ENCODE measurements around the gene CTNNA3.

The CTNNA3 gene

DNA sequence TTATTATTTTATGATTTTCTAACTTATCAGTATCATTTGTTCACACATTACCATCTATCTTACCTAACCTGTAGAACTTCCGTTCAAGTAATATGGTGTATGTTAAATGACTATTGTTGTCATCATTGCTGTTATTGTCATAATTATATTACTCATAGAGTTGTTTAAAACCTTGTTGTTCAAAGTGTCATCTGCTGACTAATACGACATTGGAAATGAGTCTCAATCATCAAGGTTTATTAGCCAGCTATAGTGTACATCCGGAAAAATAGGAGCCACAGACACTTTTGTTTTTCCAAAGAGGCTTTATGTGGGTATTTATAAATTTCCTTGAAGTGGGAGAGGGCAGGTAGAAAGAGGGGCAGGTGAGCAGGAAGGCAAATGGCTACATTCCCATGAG lies 1157.1 kb downstream of the CTNNA3 start:
- DNase-seq (ENCODE audit: low read depth in 2 of 2): no peak

DNA sequence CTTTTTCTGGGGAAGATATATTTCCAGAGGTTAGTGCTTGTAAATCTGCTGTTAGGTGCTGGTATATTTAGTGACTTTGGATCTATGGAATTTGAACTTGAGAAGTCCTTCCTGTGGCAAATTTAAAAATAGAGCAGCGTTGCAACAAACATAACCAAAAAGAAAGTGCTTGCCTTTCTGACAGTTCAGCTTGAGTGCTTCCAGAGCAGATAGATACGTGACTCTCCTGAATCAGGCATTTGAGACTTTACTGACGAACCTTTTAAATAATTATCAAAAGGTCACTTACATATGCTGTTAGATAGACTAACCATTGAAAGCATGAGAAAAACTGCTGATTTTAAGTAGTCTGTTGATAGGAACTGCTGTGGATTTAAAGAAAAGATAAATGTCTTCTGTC lies 1157.6 kb downstream of the CTNNA3 start:
- no peak for DNase-seq (ENCODE audit: low read depth in 2 of 2)

DNA sequence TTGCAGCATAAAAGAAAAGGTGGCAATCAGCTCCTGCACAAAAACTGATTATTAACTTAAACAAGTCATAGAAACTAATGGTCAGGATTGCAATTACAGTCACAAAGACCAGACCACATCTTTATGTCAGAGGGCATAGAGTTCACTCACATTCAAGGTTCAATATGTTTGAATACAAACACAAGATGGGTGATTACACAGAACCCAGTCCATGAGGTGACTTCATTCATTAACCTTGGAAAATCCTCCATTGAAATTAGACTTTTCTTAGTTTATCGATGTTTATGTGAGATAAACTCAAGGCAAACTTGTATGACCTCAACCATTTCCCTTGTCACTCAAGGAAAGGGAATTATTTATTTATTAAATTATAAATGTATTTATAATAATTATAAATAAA lies 1158.8 kb downstream of the CTNNA3 start:
- DNase-seq (ENCODE audit: low read depth in 2 of 2): no peak

DNA sequence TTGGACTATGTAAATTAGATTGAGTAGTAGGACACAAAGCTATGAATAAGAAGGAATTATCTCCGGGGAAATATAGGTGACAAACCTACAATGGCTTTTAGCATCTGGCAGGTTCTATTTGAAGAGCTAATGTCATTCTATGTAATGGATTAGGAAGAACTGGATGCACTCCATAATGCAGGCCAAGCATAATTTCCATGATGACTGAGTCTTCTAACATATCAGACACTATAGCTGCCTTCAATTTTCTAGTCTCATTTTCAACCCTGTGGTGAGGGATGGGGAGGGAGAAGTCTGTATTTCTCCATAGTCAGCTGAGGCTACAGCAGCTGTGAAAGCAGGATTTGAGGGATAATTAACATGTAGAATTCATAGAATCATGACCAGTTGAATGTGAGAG lies 1160.6 kb downstream of the CTNNA3 start:
- DNase-seq (ENCODE audit: low read depth in 2 of 2): no peak

DNA sequence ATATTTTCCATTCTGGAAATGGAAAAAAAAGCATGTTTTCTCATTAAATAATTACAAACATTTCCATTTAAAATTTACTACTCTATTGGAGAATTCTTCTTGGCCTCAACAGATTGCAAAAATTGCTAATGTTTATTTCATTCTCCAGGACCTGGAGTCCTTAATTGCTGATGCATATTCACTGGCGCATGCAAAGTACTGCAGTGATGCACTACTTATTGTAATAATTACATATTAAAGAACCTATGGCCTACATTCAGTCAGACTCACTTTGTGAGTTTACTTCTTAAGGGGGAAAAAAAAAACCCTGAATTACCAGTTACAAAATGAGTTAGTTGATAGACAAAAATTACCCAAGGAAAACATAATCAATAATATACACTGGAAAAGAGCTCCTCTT lies 1161.1 kb downstream of the CTNNA3 start:
- DNase-seq (ENCODE audit: low read depth in 2 of 2): no peak

DNA sequence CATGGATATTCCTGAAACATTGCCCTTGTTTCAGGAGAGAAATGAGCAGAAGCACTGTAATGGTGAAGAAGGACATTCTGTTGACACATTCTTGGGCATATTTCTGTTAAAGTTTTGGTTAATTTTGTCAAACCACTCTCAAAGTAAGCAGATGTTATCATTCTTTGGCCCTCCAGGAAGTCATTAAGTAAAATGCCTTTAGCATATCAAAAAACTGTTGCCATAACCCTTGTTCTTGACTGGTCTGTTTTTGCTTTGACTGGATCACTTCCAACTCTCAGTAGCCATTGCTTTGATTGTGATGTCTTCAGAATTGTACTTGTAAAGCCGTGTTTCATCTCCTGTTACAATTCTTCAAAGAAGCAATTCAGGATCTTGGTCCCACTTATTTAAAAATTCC lies 1174.5 kb downstream of the CTNNA3 start:
- no peak for DNase-seq (ENCODE audit: low read depth in 2 of 2)

DNA sequence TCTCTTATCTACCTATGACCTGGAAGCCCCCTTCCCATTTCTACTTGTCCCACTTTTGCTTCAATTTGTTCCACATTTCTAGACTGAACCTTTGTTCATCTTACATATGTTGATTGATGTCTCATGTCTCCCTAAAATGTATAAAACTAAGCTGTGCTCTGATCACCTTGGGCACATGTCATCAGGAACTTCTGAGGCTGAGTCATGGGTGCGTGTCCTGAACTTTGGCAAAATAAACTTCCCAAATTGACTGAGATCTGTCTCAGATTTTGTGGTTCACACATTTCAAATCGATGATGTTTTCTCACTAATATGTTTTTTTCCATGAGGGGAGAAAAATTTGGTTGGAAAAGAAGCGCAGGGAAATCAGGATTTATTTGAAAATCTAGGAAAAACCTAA lies 1176.4 kb downstream of the CTNNA3 start:
- DNase-seq (ENCODE audit: low read depth in 2 of 2): no peak

DNA sequence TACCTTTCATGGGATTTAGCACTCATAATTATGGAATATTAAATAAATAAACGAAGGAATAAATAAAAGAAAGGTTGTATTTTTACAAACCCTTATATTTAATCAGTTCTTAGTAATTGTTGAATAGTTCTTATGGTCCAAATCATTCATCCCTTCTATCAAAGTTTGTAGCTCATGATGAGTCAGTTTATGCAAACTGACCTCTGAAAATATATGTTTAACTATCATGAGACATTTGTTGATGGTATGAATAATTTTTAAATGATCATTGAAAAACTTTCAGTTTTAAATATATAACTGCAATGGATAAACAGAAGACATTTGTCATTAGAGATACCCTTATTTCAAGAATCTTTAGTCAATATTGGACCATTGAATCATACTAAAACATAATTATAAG lies 1181.3 kb downstream of the CTNNA3 start:
- DNase-seq (ENCODE audit: low read depth in 2 of 2): no peak

DNA sequence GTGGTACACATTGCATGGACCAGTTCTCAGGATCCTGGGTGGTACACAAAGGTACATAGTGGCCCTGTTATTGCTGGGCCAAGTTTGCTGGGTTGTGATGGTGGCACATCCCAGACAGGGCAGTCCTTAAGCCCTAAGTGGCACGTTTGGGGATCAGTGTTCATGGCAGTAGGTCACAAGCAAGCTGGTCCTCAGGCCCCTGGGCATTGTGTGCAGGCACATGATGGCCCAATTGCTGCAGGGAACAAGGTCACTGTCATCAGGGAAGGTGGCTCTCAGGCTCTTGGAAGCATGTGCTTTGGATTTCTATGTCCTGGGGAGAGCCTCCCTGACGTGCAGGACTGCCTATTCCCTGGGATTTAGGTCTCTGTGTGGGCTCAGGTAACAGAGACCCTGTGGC lies 1182.5 kb downstream of the CTNNA3 start:
- DNase-seq (ENCODE audit: low read depth in 2 of 2): no peak

DNA sequence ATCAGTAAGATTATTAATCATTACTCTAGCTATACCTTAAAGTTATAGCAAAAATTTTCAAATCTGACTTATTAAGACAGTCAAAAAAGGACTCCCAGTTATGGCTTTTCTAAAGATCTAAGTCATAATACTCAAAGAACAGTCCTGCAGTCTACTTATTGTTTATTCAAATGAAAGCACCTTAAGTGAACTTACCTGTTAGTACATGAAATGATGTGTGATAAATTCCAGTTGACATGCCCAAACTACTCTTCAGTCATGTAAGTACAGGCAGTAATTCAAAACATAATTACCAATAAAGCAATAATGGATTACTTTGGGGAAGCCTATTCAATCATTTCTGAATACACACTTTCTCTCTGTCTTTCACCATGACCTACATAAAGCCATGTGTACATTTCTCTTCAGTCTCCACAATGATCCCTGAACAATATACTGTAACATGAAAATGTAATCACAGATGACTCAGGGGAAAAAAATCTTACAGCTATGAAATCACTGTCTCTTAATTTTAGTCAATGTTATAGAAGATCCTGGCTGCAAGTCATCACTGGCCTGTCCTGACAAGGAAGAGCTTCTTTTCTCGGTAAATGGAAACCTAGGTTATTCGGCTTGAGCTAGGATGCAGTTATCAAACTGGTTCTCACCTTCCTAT lies 1190.9 kb downstream of the CTNNA3 start:
- no peak for DNase-seq (ENCODE audit: low read depth in 2 of 2)

DNA sequence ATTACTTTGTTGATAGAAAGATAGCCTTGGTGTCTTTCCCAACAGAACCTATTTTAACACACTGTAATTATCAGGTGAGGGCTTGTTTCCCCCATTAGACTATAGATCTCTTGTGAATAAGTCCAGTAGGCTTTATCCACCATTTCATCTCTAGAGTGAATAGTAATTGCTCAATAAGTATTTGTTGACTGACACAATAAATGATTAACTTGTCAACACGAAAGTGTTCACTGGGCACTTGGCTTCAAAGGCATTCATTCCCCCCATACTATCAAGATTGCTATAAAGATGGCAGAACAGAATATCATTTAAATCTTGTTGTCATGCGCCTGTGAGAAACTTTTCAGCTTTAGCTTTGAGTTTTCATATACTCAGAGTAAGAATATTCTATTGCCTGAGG lies 1194.6 kb downstream of the CTNNA3 start:
- DNase-seq (ENCODE audit: low read depth in 2 of 2): no peak

DNA sequence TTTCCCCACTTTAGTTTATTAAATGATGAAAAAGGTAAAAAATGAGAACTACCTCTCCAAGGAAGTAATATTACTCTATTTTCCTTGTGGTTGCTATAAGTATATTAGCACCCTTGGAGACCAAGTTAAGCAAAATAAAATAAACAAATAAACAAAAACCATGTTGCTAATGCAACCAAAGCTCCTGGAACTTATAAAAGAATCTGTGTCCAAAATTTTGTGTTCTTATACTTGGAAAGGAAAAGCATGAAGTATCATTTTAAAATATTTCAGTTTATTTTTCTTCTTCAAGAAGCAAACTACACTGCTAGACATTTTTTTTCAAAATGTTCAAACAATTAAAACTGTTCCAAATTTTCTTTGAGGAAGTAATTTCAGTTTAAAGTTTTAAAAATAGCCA lies 1212.0 kb downstream of the CTNNA3 start:
- no peak for DNase-seq (ENCODE audit: low read depth in 2 of 2)

DNA sequence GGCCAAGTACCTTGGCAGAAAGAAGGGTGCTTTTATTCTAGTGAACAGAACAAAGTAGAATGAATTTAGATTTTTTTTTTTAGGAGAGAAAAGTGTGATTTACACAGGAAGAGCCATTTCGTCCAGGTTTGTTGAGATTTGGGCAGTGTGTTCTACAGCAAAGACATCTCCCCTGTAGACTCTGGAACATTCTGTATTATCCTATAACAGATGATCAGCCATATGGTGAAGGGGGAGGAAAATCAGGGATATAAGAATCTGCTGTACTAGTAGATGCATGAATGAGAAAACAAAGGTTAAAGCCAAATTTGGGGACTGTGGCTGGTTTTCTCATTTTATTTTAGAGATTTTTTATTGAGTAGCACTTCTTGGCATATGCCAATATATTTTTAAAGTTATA lies 1223.8 kb downstream of the CTNNA3 start:
- no peak for DNase-seq (ENCODE audit: low read depth in 2 of 2)

DNA sequence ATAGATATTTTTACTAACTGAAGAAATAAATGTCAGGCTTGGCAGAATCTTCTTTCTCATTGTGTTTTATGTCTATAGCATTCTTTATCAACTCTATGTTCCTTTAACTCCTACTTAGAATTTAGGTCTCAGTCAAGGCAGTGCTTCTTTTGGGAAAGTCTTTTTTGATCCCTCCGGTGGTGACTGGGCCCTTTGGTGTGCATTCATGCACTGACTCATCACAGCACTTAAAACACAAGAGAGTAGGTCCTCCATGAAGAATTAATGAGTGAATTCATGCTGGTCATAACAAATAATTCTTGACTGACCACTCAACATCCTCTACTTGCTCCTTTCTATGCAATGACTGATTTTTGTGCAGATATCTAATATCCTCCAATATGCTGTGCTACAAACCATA lies 1229.0 kb downstream of the CTNNA3 start:
- DNase-seq (ENCODE audit: low read depth in 2 of 2): no peak

DNA sequence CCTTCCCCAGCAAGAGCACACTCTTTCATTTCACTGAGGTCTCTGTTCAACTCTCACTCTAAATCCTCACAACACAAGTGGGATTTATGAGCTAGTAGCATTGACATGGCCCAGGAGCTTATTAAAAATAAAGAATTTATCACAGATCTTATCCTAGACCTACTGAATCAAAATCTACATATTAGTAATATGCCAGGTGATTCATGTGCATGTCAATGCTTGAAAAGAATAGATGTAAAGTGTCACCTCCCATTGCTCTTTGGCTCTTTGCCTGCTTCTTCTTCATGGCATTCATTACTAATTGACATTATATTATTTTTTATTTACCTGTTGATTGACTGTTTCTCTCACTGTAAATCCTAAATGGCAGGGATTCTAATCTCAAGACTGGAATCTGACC lies 1229.4 kb downstream of the CTNNA3 start:
- DNase-seq (ENCODE audit: low read depth in 2 of 2): no peak

DNA sequence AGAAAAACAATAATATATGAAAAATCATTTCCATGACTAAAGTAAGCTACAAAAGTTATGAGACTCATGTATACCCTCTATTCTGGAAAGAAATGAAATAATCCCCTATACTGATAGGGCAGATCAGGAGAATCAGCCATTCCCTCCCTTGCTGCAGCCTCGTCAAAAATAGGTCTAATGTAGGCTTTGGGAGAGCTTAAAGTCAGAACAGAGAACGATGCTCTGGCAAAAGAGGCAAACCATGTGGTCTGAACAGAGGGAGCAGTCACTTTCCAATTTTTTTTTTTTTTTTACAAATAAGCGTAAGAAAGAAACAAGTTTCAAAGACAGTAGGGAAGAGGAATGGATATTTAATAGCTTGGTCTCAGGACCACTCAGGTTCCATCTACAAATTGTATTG lies 1232.4 kb downstream of the CTNNA3 start:
- DNase-seq (ENCODE audit: low read depth in 2 of 2): no peak

DNA sequence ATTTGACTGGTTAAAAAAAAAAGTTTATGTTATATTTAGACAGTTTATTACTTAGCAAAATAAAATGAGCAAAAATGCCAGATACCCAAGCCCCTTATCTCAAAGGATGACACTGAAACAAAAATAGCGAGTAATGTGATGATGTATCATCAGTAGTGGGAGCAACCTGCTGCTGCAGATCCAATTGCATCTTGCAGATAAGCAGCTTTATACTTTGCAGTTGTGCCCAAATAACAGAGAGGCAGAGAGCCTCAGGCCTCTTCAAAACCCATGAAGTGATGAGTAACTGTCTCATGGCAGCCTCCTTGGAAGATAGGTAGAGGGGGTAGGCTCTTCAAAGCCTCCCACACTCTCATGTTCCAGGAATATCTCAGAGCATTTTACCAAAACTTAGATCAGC lies 1238.4 kb downstream of the CTNNA3 start:
- no peak for DNase-seq (ENCODE audit: low read depth in 2 of 2)

DNA sequence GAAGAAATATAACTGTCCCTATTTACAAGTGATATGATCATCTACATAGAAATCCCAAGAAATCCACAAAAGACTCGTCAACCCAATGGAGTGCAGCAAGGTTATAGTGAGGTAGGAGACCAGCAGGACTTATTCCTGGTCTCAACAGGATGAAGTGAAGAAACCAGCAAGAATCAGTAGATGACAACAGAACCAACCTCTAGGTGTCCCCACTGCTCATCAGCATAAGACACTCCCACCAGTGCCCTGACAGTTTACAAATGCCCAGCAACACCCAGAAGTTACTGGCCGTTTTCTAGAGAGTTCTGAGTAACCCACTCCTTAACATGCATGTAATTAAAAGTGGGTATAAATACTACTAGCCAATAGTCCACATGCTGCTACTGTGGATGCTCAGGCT lies 1240.7 kb downstream of the CTNNA3 start:
- DNase-seq (ENCODE audit: low read depth in 2 of 2): no peak

DNA sequence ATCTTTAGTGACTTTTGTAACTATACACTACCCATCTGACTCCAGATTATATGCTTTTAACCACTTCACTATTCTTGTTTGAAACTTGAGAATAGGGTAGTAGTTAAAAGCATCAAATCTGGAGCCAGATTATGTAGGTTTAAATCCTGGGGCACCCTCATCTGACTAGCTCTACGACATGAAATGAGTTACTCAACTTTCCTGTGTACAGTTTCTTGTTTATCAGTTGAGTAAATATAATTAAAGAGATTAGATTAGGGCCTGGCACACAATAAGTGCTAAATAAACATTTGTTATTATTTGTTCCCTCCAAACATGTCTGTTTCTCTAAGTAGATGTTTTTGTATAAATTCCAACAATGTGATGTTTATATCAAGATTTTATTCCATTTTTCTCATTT lies 1255.4 kb downstream of the CTNNA3 start:
- DNase-seq (ENCODE audit: low read depth in 2 of 2): no peak

DNA sequence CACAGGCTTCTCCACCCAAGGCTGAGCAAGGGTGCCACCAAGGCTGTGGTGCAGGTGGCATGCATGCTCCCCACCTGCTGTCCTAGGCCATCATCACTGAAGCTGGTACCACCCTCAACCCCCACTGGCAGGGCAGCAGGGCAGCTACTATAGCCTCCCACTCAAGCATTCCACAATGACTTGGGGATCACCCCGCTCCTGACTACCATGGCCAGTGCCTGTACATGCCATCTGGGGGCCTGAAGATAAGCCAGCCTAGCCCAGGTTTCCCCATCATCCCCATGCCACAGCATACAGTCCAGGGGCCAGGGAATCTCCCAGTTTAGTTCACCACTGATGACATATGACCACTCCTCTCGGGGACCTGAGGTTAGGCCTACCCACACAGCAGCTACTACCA lies 1281.1 kb downstream of the CTNNA3 start:
- DNase-seq (ENCODE audit: low read depth in 2 of 2): no peak

DNA sequence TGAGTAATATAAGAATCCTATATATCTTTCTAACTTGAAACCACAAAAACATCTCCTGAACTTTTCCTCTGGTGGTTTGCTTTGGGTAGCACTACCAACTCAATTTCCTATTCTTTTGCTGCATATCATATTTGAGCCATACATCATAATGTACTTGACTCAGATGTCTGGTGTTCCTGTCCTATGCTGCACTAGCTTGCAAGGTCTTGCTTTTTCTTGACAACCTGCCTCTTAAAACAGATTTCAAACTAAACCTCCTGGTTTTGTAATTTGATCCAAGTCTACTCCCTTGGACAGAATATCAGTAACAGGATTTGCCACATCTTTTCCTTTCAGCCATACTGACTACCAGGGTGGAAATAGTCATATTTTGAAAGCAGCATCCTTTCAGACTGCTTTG lies 1290.4 kb downstream of the CTNNA3 start:
- no peak for DNase-seq (ENCODE audit: low read depth in 2 of 2)

DNA sequence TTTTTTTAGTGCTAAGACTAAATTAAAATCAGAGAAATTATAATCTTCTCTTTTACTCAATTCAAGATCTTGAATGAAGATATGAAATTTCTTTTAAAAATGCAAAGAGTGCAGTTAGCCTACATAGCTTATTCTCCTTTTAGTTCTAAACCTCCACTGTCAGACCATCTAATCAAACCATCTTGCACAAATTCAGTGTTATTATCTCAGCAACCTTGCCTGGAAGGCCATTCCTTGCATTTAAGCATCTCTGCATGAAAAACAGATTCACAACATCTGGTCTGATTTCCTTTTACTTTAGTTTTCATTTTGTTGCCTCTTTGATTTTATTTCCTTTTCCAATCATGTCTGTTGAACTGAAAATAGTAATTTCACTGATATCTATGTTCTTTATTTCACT lies 1297.3 kb downstream of the CTNNA3 start:
- DNase-seq (ENCODE audit: low read depth in 2 of 2): no peak

DNA sequence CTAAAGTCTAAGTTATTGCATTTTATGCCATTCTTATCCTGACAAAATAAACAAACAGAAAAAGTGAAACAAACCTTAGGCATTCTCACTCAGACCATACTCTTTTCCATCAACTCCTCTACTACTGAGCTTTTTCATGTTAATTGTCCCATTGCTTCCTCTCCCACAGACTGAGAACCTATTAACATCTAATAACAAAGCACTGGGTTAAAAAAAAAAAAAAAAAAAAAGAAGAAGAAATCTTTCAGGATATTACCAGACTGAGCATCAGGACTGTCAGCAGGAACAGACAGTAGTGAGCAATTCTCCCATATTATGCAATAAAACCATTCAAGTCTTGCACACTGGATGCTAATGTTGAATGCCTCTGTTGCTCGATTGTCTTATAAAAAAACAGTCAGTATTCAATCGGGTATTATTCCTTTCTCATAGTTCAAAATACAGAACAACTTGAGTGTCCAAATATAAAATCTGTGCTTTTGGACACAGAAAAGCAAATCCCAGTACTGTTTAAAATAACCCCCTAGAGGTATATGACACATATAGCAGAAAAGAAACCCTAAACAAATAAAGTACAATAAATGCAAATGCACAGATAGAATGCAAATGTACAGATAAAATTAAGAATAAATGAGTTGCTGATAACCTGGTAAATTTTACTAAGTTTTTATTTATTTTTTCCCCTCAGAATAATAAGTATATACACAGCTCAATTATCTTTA lies 1301.5 kb downstream of the CTNNA3 start:
- DNase-seq (ENCODE audit: low read depth in 2 of 2): no peak

DNA sequence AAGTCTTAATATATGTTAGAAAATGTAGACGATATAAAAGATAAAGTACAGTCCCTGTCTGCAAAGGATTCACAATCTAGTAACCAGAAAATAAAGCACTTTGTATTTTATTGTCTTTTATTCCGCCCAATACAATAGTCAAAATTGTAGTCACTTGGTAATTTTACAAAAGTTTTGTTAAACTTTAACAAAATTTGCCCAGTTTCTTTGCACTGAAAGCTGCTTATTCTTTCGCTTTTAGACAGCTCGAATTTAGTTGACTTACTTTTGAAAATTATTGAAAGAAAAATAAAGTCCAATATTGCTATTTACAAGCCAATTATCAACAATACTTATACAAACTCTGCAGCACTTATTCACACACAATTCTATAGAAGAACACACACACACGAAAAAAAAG lies 1305.1 kb downstream of the CTNNA3 start:
- DNase-seq (ENCODE audit: low read depth in 2 of 2): no peak

Measured in stimulated activated CD8-positive, alpha-beta memory T cell treated with anti-CD3 and anti-CD28 coated beads, Interleukin-7, amount 100 ng/mL, for 1 hour (primary cell).